HG03521 (cell line): ENCODE measurements around the gene QTRT2.

Experiments
- ATAC-seq: cut with Tn5 transposase; IDR thresholded peaks from one replicate; pipeline ENCODE4 v1.9.1; 2021; ENCODE audit warnings: mild to moderate bottlenecking, moderate library complexity; ENCODE audit not compliant: unreplicated experiment

The QTRT2 gene

DNA sequence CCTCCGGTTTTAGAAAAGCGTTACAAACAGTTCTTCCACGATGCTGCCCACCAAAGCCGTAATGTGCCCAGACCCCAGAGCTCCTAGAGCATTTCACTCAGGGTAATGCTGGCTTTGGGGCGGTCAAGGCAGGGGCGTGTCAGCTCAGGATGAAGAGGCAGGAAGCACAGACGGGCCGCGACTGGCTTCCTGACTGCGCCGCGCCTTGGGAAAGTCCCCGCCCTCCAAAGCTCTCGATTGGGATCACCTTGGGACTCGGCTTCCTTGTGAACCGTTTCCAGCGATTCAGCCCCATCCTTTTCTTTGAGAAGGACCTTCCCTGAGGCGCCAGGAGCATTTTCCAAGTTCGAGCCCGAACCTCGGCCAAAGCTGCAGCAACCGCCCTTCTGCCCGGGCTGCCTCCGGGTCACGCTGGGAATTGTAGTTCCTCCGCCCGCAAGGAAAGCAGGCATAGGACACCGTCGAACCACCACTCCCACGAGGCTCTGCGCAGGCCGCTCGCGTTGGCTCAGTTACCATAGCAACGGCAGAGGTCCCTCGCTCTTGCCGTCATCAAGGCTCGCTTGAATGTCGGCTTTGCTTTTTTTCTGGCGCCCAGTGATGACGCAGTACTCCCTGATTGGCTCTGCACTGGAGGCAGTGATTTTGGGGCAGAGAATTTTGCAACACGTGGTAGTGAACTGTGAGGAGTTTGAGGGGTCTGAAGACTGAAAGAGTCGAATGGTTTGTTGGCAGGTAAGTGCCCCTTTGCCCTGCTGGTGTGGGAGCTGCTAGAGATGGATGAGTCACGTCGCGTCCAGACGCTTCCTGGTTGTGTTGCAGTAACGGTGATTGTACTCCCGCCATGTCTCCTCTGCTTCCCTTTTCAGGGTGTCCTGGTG is at the start of gene QTRT2, which contains the start of gene CCDC191:
Gene QTRT2, plus strand, starts transcription at position 608 of the 881 bp plus-strand sequence. CDS start 8,521 bp downstream, outside the sequence.
Gene CCDC191, minus strand, starts transcription at position 397 of the 881 bp plus-strand sequence. Its CDS starts 60 bp downstream, at position 337.
- peak; percentile 98 for ATAC-seq

GRCh38 chr3:114011059-114011797 is 45.3 kb upstream of the QTRT2 start:
- ATAC-seq, result peak; percentile 78

DNA sequence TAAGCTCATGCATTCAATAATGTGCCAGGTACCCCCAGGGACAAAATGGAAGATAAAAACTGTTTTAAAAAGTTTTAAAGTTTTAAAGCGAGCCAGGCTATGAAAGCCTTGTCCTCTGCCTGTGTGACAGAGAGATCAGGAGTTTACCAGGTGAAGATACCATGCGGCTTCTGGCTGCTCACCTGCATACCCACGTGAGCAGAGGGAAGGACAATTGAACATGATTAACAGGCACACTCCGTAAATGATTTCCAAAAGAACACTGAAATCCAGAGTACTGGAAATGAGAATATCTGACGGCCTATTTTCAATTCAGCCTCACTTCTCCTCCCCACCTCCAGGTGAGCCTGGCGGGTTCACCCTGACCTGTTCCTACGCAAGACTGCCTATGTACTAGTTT is 42.3 kb upstream of the QTRT2 start:
- ATAC-seq, result no peak

DNA sequence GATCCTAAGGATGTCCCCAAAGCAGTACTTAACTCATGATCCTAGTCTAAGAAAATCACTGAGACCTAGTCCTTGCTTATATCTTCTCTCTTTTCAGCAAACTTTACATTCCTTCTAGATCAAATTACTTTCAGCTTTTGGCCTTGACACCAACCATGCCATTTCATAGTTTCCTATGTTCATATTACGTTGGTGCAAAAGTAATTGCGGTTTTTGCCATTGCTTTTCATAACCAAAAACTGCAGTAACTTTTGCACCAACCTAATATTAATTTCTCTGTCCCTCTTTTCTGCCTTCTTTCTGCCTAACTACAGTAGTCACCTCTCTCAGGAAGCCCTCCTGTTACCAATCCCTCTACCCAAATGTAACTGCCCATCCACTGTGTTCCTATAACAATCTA is 37.1 kb upstream of the QTRT2 start:
- ATAC-seq, result no peak

DNA sequence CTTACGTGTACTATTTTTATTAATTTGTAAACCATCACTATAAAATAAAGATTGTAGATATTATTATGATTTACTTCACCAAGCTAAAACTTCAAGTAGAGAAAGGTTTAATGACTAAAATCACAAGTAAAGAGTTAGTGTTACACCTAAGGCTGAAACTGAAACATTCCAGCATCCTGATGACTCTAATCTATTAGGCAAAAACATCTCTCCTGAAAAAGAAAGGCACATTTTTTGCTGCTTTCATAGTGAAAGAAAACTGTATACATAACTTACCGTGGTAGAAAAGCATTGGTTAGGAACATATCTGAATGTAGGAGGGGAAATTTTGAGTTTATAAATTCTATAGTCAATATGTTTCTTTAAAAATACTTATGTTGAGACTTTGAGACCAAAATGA is 35.6 kb upstream of the QTRT2 start:
- ATAC-seq, result no peak

DNA sequence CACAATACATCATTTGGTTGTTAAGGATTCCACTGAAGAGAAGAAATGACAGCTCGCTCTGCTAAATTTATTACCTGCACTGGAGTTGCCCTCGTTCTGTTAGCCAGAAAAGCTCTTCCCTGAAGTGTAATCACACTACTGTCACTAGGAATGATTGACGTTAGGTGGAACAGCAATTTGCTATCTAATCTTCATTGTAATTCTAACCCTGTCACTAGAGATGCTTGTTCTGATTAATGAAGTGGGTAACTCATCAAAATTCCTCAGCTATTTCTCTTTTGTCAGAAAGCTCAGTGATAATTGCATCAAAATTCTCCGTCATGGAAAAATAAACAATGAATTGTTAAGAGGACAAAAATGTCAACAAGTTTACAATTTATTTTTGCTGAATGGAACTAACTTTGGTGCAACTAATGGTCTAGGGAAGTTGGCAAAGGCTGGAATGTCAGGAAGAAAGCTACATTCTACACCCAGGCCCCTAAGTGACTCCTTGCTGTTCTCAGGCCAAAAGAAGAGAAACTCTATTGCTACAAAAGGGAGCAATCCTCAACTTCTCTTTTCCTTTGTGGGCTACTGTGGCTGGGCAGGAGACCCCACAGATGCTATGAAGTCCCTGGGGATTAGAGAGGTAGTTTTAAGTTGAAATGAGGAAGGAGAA is 34.3 kb upstream of the QTRT2 start:
- ATAC-seq, result no peak

DNA sequence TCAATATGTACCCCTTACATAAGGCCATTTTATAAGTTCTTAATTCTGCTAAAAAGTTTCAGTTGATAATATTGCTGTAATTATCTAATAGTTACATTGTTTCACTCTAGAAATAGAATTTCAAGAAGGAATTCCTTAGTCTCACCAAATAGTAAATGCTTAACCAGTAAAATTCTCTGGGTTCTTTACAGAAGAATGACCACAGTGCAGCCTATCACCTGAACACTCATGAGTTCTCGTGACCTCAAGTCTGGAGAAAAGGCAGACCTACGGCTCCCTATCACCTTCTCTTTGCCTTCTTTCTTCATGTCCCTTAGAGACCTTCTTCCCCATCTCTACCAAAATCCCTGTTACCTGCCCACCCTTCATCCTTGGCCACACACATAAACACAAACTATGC is 31.1 kb upstream of the QTRT2 start:
- ATAC-seq, result no peak

GRCh38 chr3:114026331-114026730 is 30.2 kb upstream of the QTRT2 start:
- no peak for ATAC-seq

- ATAC-seq, result no peak
These were observed 22.8 kb upstream of the QTRT2 start for GRCh38 chr3:114033721-114034120.

GRCh38 chr3:114034211-114034610 is 22.3 kb upstream of the QTRT2 start:
- ATAC-seq, result no peak

DNA sequence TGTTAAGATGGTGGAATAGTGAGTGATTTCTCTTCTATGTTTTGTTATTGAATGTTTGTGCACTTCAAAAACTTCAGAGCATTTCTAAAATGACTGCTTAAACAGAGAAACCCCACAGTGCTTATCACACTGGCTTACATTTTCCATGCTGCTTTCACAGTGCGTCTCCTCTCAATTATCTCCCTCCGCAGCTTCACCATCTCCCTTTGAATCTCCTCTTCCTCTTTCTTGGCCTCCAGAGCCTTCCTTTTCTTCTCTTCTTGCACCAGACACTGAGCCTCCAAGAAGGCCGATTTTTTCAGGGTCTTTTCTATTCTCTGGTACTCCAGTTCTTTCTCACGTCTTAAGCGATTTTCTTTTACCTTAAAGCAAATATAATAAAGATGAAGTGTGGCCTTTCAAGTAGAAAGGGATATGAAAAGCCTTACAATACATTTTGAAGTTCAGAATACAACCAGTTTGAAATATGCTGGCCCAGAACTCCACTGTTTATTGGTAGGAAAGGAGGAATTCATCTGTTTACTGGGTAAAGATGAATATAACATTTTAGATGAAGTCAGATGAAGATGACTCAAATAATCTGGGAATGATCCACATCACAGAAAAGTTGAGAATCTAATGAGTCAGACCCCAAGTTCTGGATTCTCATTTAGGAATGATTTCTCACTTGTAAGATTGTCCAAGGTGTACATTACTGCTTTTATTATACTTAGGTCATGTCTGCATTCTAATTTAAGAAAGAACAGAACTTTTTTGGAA is 21.6 kb upstream of the QTRT2 start:
- no peak for ATAC-seq

DNA sequence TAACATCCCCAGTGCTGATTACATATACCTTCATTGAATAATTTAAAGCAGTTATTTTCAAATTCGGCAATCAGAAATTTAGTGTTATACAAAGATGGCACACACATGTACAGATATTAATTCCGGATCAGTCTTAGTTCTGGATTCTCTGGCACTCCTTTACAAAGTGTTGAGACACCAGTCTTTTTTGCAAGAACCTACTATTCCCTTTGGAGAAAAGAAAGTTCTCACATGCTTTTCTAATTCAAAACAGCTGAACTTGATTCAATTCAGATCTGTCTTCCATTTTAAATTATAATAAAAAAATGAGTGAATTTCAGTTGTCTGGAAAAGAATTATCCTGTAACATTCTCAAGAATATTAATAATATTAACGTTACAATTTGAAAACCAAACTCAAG is 20.6 kb upstream of the QTRT2 start:
- ATAC-seq, result no peak

GRCh38 chr3:114043205-114043604 is 13.3 kb upstream of the QTRT2 start:
- no peak for ATAC-seq

DNA sequence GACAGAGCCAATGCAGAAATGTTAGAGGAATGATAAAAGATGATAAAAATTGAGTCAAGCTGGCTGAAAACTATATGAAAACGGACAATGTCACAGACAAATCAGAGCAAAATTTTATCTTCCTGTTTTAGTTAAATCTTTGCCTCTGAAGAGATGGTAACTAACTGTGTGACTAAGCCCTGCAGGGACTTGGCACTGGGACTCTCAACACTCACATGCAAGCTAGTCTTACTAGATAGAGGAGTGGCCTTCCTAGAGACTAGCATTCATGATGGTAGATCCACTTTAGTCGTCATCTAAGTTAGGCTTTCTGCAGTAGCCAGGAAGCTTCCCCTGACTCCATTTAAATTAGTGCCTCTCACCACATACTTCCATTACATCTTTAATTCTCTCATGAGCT is 4.3 kb upstream of the QTRT2 start:
- ATAC-seq, result no peak

- ATAC-seq, result peak; percentile 4
These were observed 442 bp downstream of the QTRT2 start for GRCh38 chr3:114057011-114057347.

DNA sequence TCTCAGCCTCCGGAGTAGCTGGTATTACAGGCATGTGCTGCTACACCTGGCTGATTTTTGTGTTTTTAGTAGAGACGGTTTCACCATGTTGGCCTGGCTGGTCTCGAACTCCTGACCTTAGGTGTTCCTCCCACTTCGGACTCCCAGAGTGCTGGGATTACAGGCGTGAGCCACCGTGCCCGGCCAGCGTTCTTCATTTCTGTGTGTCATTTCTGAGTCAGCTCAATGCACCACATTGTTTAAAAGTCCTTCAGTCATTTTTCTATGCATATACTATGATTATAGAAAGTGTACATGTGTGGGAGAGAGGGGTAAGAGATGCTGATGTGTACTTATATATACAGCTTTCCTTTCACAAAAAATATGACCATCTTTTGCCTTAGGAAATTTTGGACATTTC is 2.1 kb downstream of the QTRT2 start:
- no peak for ATAC-seq

GRCh38 chr3:114060906-114061655 is 4.5 kb downstream of the QTRT2 start:
- ATAC-seq, result no peak

- no peak for ATAC-seq
These were observed 11.3 kb downstream of the QTRT2 start for GRCh38 chr3:114067804-114068203.

DNA sequence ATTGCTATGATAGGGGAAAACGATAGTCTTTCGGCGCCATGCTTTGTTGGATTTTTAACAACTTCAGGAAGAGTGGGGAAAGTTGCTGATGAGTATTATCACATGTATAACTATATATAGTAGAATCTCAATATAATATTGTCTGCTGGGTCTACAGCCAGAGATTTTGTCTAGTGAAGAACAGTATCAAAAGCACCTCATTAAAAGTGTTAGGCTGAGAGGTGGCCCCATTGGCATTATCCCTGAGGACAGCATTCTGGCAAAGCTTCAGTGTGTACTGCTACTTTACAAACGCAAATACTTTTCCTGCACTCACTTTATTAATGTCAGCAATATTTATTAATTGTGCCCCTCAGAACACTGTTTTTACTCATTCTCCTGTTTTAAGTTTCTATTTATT is 11.8 kb downstream of the QTRT2 start:
- no peak for ATAC-seq

DNA sequence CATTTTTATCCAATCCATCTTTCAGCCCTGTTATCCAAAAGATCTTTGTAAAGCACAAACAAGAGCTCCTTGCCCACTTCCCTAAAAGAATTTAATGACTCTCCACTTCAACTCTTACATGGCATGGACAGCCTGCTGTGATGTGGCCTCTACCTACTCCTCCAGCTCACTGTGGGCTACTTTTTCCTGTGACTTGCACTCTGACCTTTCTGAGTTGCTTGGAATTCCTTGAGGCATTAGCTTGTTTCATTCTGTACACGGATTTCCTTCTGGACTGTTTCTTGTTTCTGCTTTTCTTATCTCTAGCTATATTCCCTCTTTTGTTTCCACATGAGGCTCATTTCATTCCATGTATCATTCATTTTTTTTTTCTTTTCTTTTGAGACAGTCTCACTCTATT is 15.2 kb downstream of the QTRT2 start:
- no peak for ATAC-seq
